GM19452 (cell line): Measurements from ENCODE around the gene MAK.
"Not testable (repeated sequence)": the region's sequence is repeated elsewhere in the genome, so short reads cannot be mapped to it uniquely, and the experiment has no call there.

ENCODE experiments used
- ATAC-seq: cut with Tn5 transposase; IDR thresholded peaks from one replicate; pipeline ENCODE4 v1.9.1; 2021; ENCODE audit not compliant: unreplicated experiment

Gene MAK

DNA sequence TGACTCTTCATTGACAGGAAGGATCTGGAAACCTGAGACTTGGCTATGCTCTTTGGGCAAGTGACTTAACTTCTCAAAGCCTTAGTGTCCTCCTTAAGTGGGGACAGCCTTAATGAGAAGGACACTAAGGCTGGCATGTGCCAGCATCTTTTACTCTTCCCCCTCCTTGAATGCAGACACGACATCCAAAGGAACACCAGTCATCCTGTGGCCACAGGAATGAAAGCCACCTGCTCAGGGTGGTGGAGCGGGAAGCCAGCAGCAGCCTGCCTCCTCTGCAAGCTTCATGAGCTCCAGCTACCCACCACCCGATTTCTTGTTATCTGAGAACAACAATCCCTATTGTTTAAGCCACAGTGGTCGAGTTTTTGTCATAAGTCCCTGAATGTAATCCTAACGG is 46.2 kb downstream of the MAK start:
- no peak for ATAC-seq

DNA sequence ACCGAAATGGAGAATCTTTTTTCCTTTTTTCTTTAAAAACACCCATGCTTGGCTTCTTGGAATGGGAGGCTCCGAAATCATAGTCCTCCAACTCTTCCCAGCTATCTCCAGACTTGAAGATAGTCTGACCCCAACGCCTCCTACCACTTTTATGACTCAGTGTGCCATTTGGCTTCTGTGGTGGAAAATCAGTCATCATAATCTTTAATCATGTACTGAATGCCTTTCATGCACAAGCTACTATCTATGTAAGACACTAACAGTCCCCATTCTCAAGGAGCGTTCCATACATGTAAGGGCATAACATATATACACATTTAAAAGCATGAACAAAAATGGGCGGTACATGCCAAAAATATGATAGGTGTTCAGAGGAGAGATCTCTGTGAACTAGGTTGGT is 46.7 kb downstream of the MAK start:
- ATAC-seq, result no peak

GRCh38 chr6:10779076-10779475 is 59.3 kb downstream of the MAK start:
- no peak for ATAC-seq

DNA sequence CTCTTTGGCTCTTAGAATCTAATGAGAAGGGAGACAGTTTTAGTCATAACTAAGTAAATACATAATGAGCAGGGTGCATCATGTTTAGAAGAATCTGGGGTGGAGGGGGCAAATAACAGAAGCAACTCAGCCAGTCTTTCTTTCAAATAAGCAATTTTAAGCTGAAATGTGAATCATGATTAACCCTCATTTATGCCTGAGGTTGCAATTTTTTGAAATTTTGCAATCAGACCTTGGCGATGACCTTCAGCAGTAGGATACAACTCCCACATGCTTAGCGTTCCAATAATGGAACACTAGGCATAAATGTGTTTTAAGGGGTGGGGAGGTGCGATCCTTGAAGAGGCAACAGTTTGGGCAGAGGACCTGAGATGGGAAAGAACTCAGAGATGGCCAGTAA is 60.1 kb downstream of the MAK start:
- ATAC-seq, result no peak

- no peak for ATAC-seq
These were observed 66.9 kb downstream of the MAK start for GRCh38 chr6:10771371-10771894.

- no peak for ATAC-seq
These were observed 68.9 kb downstream of the MAK start for GRCh38 chr6:10769419-10769818.

- ATAC-seq, result no peak
These were observed 75.3 kb downstream of the MAK start for GRCh38 chr6:10763006-10763405.

DNA sequence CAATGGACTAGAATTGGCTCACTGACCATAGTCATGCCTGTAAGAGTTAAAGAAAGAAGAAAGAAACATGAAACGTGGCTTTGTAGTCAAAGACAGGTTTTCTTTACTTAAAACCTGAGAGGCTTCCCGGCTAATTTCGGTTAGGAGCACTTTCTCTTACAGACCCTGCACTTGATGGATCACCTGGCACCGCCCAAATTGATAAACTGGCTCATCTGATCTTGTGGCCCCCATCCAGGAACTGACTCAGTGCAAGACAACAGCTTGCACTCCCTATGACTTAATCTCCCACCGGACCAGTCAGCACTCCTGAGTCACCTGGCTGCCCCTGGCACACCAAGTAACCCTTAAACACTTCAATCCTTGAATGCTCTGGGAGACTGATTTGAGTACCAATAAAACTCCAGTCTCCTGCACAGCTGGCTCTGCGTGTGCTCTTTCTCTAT is 78.4 kb downstream of the MAK start:
- ATAC-seq, result no peak

- peak; percentile 69 for ATAC-seq
These were observed 79.0 kb downstream of the MAK start for GRCh38 chr6:10759312-10759839.

GRCh38 chr6:10756085-10756484 is 82.3 kb downstream of the MAK start:
- ATAC-seq, result no peak

- not testable (repeated sequence) for ATAC-seq
These were observed 86.6 kb downstream of the MAK start for GRCh38 chr6:10751757-10752156.

DNA sequence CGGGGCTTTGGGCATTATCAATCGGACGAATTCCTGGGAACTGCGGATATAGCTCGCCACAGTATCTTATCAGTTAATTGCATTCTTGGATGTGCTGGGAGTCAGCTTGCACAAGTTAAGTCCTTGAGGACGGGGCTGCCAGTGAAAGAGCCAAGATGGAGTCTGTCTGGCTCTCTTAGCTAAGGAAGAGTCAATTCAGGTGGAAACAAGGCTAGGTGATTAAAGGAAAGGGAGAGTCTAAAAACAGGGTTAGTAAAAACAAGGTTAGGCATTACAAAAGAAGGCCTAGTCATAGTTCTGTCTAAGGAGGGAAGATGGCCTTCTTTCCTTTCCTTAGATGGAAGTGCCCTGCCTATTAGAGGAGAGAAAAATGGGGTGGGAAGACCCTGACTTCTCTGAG is 87.8 kb downstream of the MAK start:
- ATAC-seq, result not testable (repeated sequence)

DNA sequence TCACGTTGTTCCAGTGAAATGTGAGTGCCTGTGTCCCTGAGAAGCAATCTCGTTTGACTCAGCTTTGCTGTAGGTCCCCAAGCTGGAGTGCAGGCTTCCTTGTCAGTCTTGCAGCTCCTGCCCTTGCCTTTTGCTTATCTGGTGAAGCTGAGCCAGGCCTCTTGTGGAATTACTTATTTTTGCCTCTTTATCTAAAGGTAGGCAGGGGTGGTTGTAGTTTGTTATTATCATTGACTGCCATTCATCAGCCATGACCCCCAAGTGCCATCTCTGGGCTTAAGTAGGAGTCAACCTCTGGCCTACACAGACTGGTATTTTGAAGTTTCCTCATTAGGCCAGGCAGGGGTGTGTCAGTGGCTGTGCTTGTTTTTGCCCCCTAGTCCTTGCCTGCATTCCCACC is 88.6 kb downstream of the MAK start:
- no peak for ATAC-seq

- peak; percentile 96 for ATAC-seq
These were observed 90.9 kb downstream of the MAK start, which contains the start of gene TMEM14B for GRCh38 chr6:10747251-10747972. Gene TMEM14B (plus strand): TSS chr6:10747805. CDS start chr6:10749246, 1,441 bp downstream.

DNA sequence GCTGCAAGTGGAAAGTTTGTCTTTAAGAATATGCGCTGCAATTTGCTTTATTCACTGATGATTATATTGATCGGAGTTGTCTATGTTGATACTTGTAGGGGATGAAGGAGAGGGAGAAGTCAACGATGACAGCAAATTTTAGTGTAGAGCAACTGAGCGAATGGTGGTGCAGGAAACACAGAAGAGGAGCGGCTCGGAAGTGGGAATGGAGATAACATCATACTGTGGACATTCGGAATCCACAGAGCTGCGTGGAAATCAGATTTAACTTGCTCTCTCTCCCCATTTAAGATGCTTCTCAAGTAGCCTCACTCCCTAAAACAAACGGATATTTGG is 91.5 kb downstream of the MAK start:
- ATAC-seq, result no peak

DNA sequence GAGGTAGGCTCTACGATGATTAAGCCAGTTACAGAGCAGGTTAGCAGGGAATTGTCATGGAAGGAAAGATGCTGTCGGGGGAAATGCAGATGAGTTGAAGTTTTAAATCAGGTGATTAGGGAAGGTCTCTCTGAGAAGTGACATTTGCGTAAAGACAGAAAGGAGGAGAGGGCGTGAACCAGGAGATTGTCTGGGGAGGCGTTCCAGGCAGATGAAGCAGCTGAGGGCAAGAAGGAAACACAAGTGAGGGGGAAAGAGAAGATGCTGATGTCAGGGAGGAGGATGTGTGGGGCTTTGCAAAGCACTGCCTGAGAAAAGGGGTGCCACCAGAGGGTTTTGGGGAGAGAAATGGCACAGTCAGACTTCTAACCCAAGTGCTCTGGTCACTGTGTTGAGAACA is 93.2 kb downstream of the MAK start:
- no peak for ATAC-seq

GRCh38 chr6:10743515-10743914 is 94.8 kb downstream of the MAK start:
- ATAC-seq, result no peak

GRCh38 chr6:10742251-10742650 is 96.1 kb downstream of the MAK start:
- no peak for ATAC-seq

DNA sequence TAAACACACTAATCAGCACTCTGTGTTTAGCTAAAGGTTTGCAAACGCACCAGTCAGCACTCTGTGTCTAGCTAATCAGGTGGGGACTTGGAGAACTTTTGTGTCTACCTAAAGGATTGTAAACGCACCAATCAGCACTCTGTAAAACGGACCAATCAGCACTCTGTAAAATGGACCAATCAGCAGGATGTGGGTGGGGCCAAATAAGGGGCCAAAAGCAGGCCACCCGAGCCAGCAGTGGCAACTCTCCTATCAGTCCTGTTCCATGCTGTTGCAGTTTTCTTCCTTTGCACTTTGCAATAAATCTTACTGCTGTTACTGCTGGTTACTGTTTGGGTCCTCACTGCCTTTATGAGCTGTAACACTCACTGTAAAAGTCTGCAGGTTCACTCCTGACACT is 96.7 kb downstream of the MAK start:
- not testable (repeated sequence) for ATAC-seq

GRCh38 chr6:10740061-10740460 is 98.3 kb downstream of the MAK start:
- ATAC-seq, result no peak

DNA sequence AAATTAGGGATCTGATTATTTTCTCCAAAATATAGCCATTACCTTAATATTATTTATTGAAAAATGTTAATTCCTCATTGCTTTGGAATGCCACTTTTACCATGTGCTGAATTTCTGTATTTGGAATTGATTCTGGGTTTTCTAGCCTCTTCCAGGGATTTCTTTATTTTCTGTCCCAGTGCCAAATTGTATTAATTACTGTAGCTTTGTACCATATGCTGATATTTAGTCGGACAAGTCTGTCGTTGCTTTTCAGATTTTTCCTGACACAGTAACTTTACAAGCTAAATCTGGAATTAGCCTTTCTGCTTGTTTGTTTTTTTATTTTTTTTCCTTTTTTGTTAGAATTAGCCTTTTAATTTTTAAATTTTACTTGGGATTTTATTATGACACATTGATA is 101.6 kb downstream of the MAK start:
- ATAC-seq, result no peak

- no peak for ATAC-seq
These were observed 104.5 kb downstream of the MAK start for GRCh38 chr6:10733863-10734262.
